WERI-Rb-1 (cell line): ENCODE data around the gene UBL4A.

ENCODE experiments used
- DNase-seq: peaks from one replicate; pipeline ENCODE4 v3.0.0-alpha.2; 2020
- H3K27ac ChIP-seq: fragments of 250-450 bp; sonication (Bioruptor Pico); 2 replicates; pipeline ENCODE4 v1.5.1; 2020; ENCODE audit warnings: mild to moderate bottlenecking, moderate library complexity
- H3K27me3 ChIP-seq: fragments of 250-450 bp; sonication (Bioruptor Pico); 2 replicates; pipeline ENCODE4 v1.5.1; 2021; ENCODE audit warnings: mild to moderate bottlenecking, low read depth, moderate library complexity; ENCODE audit not compliant: insufficient read depth, severe bottlenecking
- H3K36me3 ChIP-seq: fragments of 250-450 bp; sonication (Bioruptor Pico); 2 replicates; pipeline ENCODE4 v1.5.1; 2020; ENCODE audit warnings: mild to moderate bottlenecking, moderate library complexity
- H3K4me3 ChIP-seq: 2 replicates; pipeline ENCODE4 v1.5.1; 2011; ENCODE audit warnings: low read depth, mild to moderate bottlenecking, control low read depth, low read length
- H3K9me3 ChIP-seq: fragments of 250-450 bp; sonication (Bioruptor Pico); 2 replicates; pipeline ENCODE4 v1.5.1; 2021; ENCODE audit warnings: mild to moderate bottlenecking, moderate library complexity; ENCODE audit not compliant: severe bottlenecking
- TF ChIP-seq, protein P1 (sequence below): IDR thresholded peaks from 2 replicates; pipeline ENCODE4 v1.5.1; 2011; ENCODE audit warnings: low read depth, mild to moderate bottlenecking, control low read depth, inconsistent platforms, low read length

Gene UBL4A

DNA sequence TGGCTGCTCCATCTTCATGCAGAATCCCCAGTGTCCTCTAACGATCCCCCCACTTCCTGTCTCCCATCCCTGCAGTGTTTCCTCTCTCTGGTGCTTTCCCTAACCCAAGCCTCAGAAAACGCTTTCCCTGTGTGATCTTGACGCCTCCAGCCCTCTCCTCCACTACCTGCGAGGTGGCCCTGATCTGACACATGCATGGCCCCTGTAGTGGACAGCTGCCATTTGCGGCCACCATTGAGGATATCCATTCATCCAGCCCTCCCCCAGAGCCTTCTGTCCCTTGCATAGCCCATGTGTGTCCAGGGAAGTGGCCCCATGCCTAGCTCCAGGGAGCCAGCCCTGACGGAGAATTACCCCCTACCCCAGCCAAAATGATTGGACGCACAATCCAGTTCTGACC, 3.1 kb downstream of the UBL4A start:
- Histone ChIP-seq H3K9me3 (peaks cover 8% of the 10 kb centered on the region), H3K36me3 (peaks cover 28% of the 10 kb centered on the region), H3K27me3 (peaks cover 3% of the 10 kb centered on the region), H3K27ac (no peak overlapping the region), H3K4me3 (no peak overlapping the region)
- no peak for DNase-seq
- TF ChIP-seq, protein P1, sequence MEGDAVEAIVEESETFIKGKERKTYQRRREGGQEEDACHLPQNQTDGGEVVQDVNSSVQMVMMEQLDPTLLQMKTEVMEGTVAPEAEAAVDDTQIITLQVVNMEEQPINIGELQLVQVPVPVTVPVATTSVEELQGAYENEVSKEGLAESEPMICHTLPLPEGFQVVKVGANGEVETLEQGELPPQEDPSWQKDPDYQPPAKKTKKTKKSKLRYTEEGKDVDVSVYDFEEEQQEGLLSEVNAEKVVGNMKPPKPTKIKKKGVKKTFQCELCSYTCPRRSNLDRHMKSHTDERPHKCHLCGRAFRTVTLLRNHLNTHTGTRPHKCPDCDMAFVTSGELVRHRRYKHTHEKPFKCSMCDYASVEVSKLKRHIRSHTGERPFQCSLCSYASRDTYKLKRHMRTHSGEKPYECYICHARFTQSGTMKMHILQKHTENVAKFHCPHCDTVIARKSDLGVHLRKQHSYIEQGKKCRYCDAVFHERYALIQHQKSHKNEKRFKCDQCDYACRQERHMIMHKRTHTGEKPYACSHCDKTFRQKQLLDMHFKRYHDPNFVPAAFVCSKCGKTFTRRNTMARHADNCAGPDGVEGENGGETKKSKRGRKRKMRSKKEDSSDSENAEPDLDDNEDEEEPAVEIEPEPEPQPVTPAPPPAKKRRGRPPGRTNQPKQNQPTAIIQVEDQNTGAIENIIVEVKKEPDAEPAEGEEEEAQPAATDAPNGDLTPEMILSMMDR, result no peak

DNA sequence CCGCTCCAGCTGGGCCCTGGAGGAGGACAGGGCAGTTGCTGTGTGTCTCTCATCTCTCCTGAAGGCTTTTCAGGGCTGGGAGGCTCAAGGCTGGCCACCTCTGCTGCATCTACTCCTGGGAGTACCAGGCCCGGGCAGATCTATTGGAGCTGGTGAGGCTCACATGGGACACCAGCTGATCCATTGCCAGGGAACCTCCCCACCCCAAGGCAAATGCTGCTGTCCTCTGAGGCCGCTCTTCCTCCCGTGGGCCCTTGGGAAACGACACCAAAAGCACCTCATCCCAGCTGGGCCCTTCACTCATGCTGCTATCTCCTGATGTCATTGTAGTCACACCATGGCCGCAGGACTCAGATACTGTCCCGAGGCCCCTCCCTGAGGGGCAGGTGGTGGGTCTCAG, 3.6 kb downstream of the UBL4A start:
- Histone ChIP-seq H3K27me3 (peaks cover 3% of the 10 kb centered on the region), H3K27ac (no peak overlapping the region), H3K9me3 (peaks cover 8% of the 10 kb centered on the region), H3K4me3 (no peak overlapping the region), H3K36me3 (peaks cover 25% of the 10 kb centered on the region)
- TF ChIP-seq, protein P1, result no peak
- DNase-seq, result no peak

DNA sequence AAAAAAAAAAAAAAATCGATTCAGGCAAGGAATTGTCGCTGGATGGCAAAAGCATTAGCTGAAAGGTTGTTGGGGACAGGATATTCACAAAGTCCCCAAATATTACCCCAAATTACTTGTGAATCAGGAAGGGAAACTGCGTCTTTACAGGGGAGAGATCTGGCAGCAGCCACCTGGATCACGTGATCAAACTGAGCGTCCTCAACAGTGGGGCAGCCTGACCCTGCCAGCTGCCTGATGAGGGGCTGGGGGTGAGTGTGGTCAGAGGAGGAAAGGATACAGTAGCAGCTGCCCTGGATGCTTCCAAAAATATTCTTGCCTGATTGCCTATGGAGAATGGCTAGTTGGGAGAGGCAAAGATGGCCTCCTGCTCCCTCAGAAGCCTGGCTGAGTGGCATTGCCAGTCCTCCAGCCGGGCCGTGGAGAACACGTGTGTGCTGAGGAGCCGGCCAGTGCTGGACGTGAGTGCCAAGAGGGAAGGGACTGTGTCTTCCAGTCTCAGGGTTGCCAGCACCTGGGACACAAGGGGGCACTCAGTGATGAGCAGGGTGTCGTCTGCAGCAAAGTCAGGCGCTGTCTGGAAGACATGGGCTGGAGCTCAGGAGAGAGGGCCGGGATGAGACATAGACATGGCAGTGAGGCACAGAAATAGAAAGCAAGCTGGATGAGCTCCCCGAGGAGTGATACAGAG, 4.4 kb downstream of the UBL4A start:
- peaks cover 8% of the 10 kb centered on the region for H3K9me3 ChIP-seq
- H3K27ac ChIP-seq, result no peak overlapping the region
- peaks cover 21% of the 10 kb centered on the region for H3K36me3 ChIP-seq
- TF ChIP-seq, protein P1, result 0 out of 2 replicates have a peak, but pooled peaks have one; percentile 3
- H3K4me3 ChIP-seq, result no peak overlapping the region
- H3K27me3 ChIP-seq, result peaks cover 7% of the 10 kb centered on the region
- DNase-seq, result no peak

DNA sequence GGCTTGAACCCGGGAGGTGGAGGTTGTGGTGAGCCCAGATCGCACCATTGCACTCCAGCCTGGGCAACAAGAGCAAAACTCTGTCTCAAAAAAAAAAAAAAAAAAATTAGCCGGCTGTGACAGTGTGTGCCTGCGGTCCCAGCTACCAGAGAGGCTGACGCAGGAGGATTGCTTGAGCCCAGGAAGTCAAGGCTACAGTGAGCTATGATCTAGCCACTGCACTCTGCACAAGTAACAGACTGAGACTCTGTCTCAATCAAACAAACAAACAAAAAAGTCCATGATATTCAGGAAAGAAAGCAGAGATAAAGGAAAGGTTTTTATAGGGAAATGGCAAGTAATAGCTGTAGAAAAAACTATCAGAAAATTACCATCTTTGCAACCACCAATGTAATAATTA, 5.2 kb downstream of the UBL4A start:
- TF ChIP-seq, protein P1, result no peak
- H3K36me3 ChIP-seq, result peaks cover 21% of the 10 kb centered on the region
- H3K4me3 ChIP-seq, result no peak overlapping the region
- H3K27me3 ChIP-seq, result peaks cover 7% of the 10 kb centered on the region
- H3K9me3 ChIP-seq, result peaks cover 8% of the 10 kb centered on the region
- DNase-seq, result no peak
- H3K27ac ChIP-seq, result no peak overlapping the region

DNA sequence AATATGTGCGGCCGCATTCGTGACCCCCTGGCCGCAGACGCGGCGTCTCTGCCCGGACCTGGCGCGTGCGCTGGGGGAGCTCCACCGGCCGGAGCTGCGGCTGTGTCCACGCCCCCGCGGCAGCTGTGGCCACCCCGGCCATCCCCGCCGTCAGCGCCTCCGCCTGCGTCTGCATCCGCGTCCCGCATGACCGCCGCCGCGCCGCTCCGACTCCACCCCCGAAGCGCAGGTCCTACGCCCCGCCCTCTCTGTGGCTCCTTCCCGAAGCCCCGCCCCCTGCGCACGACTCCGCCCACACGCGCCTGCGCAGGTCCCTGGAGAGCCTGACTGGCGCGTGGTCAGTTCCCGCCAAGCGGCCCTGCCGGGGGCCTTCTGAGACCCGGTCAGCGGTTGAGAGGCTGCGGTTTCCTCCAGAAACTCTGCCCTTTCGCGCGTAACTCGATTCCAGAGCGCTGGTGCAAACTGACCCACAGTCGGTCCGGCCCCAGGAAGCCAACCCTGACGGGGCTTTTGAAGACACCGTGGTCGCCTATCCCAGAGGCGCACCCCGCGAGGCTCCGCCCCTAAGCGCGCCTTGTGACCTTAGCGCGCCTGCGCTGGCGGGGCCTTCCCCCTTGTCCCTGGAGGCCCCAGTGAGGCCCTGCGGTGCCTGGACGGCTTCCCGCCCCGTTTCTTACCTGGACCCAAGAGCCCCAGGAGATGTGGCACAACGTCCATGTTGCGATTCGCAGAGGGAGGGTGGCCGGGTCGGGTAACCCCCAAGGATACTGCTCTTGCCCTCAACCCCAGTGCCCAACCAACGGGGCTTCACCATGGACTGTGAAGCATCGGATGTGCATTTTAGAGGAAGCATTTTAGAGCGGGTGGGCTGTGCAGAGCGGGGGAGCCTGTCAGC, 7.4 kb downstream of the UBL4A start, which contains the start of gene LAGE3:
TSS of gene LAGE3 (minus strand) at position 554 of the 895 bp plus-strand sequence. CDS start at position 188, 366 bp downstream.
- TF ChIP-seq, protein P1, result no peak

More for the DNA sequence above, 7.4 kb downstream of the UBL4A start, which contains the start of gene LAGE3:
- Histone ChIP-seq H3K27me3 (peaks cover 7% of the 10 kb centered on the region), H3K27ac (peak within 1 kb of the TSS; percentile 44), H3K9me3 (peaks cover 8% of the 10 kb centered on the region), H3K36me3 (peaks cover 14% of the 10 kb centered on the region), H3K4me3 (peak within 1 kb of the TSS; percentile 39)
- peak; percentile 95 for DNase-seq
